ENCODE data around the gene ZNF74.
"Not testable (repeated sequence)": the region's sequence is repeated elsewhere in the genome, so short reads cannot be mapped to it uniquely, and the experiment has no call there.

Gene ZNF74

DNA sequence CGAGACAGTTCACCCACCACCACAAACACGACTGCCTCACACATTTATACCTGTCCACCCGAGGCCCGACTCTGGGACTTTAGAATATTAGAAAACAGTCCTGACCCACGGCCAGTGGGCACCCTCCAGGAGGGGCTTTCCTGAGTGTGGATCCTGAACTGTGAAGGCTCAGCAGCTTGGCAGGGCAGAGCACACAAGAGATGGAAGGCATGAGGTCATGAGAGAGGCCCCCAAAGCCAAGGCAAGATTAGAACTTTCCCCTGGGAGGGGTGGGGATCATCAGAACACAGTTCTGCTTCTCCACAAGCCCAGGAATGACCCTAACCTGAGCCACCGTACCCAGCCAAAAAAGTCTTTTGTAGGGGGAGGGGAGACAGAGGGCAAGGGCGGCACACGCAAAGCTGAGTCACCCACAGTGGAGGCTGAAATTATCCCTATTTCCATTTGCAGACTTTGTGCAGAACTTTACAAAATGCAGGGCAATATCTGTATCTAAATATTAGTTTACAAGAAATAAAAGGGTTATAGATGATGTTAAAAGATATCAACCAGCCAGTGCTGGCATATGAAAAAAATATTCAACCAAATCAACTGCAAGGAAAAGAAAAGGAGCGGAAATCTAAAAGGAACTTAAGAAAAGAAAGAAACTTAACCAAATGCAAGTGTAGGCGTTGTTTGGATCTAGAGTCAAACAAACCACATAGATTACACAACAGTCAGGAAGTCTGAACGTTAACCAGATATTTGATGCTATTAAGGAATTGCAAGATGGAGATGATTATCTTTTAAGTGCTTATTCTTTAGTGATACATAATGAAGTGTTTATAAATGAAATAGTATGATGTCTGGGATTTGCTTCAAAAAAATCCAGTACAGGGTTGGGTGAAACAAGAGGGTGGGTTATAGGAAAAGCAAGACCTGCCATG, 29.4 kb upstream of the ZNF74 start:
- H3K27ac Mint-ChIP-seq, result peak overlapping the region; percentile 70
- H3K27me3 Mint-ChIP-seq; H3K4me3 Mint-ChIP-seq; intact Hi-C loops (cut with micrococcal nuclease); H3K36me3 Mint-ChIP-seq (ENCODE audit: low read depth); H3K9me3 Mint-ChIP-seq: not testable (repeated sequence)
- H3K4me1 Mint-ChIP-seq (ENCODE audit: low read depth), result peaks cover 28% of the 10 kb centered on the region

DNA sequence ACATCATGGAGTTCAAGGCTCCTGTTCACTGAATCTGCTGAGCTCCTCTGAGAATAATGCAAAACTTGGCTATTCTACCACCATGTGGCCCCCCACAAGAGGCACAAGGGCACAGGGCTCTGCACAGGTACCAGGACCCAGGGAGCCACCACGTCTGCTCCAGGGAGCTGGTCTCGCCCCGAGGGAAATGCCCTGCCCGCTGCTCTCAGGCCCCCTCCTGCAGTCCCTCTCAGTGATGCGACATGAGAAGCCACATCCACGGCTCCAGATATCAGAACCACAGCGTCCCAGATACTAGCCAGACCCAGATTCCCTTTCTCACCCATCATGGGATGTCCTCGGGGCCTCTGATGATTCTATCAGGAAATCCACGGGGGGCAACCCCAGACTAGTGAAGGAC, 27.1 kb upstream of the ZNF74 start:
- H3K27ac Mint-ChIP-seq; H3K9me3 Mint-ChIP-seq; H3K36me3 Mint-ChIP-seq (ENCODE audit: low read depth); H3K4me3 Mint-ChIP-seq; intact Hi-C loops (cut with micrococcal nuclease); H3K27me3 Mint-ChIP-seq: not testable (repeated sequence)
- H3K4me1 Mint-ChIP-seq (ENCODE audit: low read depth), result peaks cover 28% of the 10 kb centered on the region

GRCh38 chr22:20368875-20369274, 25.1 kb upstream of the ZNF74 start:
- H3K36me3 Mint-ChIP-seq (ENCODE audit: low read depth); H3K4me3 Mint-ChIP-seq; H3K9me3 Mint-ChIP-seq; H3K27ac Mint-ChIP-seq; intact Hi-C loops (cut with micrococcal nuclease); H3K27me3 Mint-ChIP-seq: not testable (repeated sequence)
- peaks cover 16% of the 10 kb centered on the region for H3K4me1 Mint-ChIP-seq (ENCODE audit: low read depth)

DNA sequence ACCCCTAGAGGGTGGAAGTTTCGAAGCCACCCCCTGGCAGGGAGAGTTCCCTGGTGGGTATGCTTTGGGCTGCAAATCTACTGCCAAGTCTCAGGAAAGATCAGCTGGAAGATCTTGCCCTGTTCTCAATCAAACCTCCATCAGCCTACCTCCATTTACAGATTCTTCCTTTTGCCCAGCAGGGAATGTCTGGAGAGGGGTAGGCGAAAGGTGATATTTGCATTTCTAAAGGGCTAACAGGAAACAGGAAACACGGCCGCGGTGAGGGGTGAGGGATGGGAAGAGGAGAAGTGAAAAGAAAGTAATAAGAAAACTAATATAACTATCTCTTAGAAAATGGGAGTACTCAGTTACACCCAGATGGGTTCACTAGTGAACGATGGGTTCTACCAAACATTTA, 22.3 kb upstream of the ZNF74 start:
- H3K36me3 Mint-ChIP-seq (ENCODE audit: low read depth); intact Hi-C loops (cut with micrococcal nuclease); H3K27ac Mint-ChIP-seq; H3K4me3 Mint-ChIP-seq; H3K27me3 Mint-ChIP-seq; H3K4me1 Mint-ChIP-seq (ENCODE audit: low read depth); H3K9me3 Mint-ChIP-seq: not testable (repeated sequence)

GRCh38 chr22:20372406-20372854, 21.5 kb upstream of the ZNF74 start:
- H3K27ac Mint-ChIP-seq; H3K4me3 Mint-ChIP-seq; H3K9me3 Mint-ChIP-seq; H3K36me3 Mint-ChIP-seq (ENCODE audit: low read depth); H3K27me3 Mint-ChIP-seq; intact Hi-C loops (cut with micrococcal nuclease); H3K4me1 Mint-ChIP-seq (ENCODE audit: low read depth): not testable (repeated sequence)

DNA sequence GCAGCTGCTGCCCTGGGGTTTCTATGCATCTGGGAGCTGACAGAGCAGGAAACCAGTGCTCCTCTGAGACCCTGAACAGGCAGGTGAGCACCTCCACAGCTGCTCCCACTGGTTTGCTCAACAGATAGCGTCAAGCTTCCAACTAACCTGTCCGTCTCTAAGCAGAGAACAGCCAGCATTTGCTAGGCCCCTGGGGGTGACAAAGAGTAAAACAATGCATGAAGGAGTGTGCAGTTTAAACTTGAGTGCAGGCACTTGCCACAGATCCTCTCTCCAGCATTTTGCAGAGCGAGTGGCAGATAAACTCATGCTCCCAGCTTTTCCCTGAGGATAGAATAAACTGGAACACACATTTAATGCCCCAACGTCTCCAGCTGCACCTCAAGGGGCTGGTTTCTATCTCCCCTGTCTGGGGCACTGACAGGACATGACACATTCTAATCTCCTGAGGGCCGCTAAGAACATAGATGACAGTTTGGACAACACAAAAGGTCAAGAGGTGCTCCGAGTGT, 20.7 kb upstream of the ZNF74 start:
- H3K27ac Mint-ChIP-seq; H3K27me3 Mint-ChIP-seq; intact Hi-C loops (cut with micrococcal nuclease); H3K4me1 Mint-ChIP-seq (ENCODE audit: low read depth); H3K4me3 Mint-ChIP-seq; H3K9me3 Mint-ChIP-seq; H3K36me3 Mint-ChIP-seq (ENCODE audit: low read depth): not testable (repeated sequence)

DNA sequence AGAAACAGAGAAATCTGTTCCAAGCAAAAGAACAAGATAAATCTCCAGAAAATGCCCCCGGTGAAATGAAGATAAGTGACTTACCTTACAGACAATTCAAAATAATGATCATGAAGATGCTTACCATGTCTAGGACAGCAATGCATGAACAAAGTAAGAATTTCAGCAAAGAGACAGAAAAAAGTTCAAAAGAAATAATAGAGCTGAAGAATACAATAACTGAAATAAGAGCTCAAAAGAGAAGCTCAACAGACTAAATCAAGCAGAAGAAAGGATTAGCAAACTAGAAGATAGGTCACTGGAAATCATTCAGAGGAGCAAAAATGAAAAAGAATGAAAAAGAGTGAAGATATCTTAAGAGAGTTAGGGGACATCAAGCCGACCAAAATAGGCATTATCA, 19.8 kb upstream of the ZNF74 start:
- H3K4me3 Mint-ChIP-seq; intact Hi-C loops (cut with micrococcal nuclease); H3K4me1 Mint-ChIP-seq (ENCODE audit: low read depth); H3K9me3 Mint-ChIP-seq; H3K36me3 Mint-ChIP-seq (ENCODE audit: low read depth); H3K27ac Mint-ChIP-seq; H3K27me3 Mint-ChIP-seq: not testable (repeated sequence)

DNA sequence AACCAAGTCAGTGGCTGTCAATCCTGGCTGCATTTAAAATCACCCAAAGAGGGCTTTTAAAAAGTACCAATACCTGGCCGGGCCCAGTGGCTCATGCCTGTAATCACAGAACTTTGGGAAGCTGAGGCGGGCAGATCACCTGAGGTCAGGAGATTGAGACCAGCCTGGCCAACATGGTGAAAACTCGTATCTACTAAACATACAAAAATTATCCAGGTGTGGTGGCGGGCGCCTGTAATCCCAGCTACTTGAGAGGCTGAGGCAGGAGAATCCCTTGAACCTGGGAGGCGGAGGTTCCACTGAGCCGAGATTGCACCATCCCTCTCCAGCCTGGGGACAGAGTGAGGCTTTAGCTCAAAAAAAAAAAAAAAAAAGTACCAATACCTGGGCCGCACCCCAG, 17.7 kb upstream of the ZNF74 start:
- H3K27me3 Mint-ChIP-seq; H3K4me1 Mint-ChIP-seq (ENCODE audit: low read depth); H3K27ac Mint-ChIP-seq; intact Hi-C loops (cut with micrococcal nuclease); H3K9me3 Mint-ChIP-seq; H3K36me3 Mint-ChIP-seq (ENCODE audit: low read depth); H3K4me3 Mint-ChIP-seq: not testable (repeated sequence)

DNA sequence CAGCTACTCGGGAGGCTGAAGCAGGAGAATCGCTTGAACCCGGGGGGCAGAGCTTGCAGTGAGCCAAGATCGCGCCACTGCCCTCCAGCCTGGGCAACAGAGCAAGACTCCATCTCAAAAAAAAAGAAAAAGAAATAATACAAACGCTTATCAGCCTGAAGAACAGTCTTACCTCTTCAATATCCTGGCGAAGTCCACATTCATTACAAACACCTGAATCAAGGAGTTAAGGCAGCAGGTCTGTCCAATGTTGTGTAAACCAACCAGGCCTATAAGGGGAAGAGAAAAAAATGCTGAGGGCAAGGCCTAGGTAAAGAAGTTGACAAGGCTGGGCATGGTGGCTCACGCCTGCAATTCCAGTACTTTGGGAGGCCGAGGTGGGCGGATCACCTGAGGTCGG, 17.0 kb upstream of the ZNF74 start:
- H3K4me3 Mint-ChIP-seq; intact Hi-C loops (cut with micrococcal nuclease); H3K4me1 Mint-ChIP-seq (ENCODE audit: low read depth): not testable (repeated sequence)

DNA sequence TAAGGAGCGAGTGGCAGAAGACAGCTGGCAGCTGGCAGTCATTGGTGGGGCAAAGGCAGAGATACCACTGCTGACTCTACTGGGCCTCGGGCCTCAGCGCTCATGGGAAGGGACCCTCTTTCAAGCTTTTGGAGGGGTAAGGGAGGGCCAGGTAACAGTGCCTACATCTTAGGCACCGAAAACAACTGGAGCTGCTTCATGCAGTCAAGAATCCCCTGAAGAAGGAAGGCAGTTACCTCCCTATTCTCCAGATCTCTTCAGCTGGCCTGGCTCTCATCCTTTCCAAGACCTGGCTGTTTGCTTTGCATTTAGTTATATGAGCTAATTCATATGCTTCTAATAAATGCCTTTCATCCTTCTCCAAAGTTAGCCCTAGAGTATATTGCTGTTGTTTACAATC, 15.8 kb upstream of the ZNF74 start:
- intact Hi-C loops (cut with micrococcal nuclease), result no loop called here
- Mint-ChIP-seq H3K4me3 (no peak overlapping the region), H3K36me3 (ENCODE audit: low read depth) (no peaks in the 10 kb centered on the region), H3K4me1 (ENCODE audit: low read depth) (no peaks in the 10 kb centered on the region), H3K27ac (no peak overlapping the region), H3K27me3 (peaks cover 5% of the 10 kb centered on the region), H3K9me3 (no peaks in the 10 kb centered on the region)

More for the DNA sequence above, 17.0 kb upstream of the ZNF74 start:
- not testable (repeated sequence) for H3K9me3 Mint-ChIP-seq; H3K27me3 Mint-ChIP-seq; H3K27ac Mint-ChIP-seq; H3K36me3 Mint-ChIP-seq (ENCODE audit: low read depth)

DNA sequence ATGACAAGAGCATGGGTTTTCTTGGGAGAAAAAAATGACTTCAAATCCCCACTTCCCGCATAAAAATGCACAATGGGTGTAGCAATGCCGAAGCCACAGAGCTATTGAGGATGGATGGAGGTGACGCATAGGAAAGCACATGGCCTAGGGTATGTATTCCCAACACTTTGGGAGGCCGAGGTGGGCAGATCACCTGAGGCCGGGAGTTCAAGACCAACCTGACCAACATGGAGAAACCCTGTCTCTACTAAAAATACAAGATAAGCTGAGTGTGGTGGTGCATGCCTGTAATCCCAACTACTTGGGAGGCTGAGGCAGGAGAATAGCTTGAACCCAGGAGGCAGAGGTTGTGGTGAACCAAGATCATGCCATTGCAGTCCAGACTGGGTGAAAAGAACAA, 15.3 kb upstream of the ZNF74 start:
- H3K36me3 Mint-ChIP-seq (ENCODE audit: low read depth); intact Hi-C loops (cut with micrococcal nuclease); H3K4me3 Mint-ChIP-seq; H3K27ac Mint-ChIP-seq; H3K9me3 Mint-ChIP-seq; H3K4me1 Mint-ChIP-seq (ENCODE audit: low read depth); H3K27me3 Mint-ChIP-seq: not testable (repeated sequence)

GRCh38 chr22:20380486-20380885, 13.5 kb upstream of the ZNF74 start:
- intact Hi-C loops (cut with micrococcal nuclease), result no loop called here
- no peaks in the 10 kb centered on the region for H3K4me1 Mint-ChIP-seq (ENCODE audit: low read depth)
- H3K36me3 Mint-ChIP-seq (ENCODE audit: low read depth), result no peaks in the 10 kb centered on the region
- no peaks in the 10 kb centered on the region for H3K9me3 Mint-ChIP-seq
- no peak overlapping the region for H3K4me3 Mint-ChIP-seq
- H3K27ac Mint-ChIP-seq, result no peak overlapping the region
- H3K27me3 Mint-ChIP-seq, result peaks cover 5% of the 10 kb centered on the region

DNA sequence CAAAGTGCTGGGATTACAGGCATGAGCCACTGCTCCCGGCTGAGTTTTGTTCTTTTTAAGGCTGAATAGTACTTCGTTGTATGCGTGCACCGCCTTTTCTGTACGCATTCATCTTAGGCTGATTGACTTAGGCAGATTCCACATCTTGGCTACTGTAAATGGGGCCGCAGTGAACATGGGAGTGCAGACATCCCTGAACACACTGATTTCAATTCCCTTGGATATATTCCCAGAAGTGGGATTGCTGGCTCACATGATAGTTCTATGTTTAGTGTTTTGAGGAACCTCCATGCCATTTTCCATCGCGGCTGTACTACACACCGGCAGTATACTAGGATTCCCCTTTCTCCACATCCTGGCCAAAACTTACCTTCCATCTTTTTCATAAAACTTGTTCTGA, 10.4 kb upstream of the ZNF74 start:
- H3K27ac Mint-ChIP-seq, result no peak overlapping the region
- peaks cover 5% of the 10 kb centered on the region for H3K27me3 Mint-ChIP-seq
- H3K4me1 Mint-ChIP-seq (ENCODE audit: low read depth), result no peaks in the 10 kb centered on the region
- no peaks in the 10 kb centered on the region for H3K36me3 Mint-ChIP-seq (ENCODE audit: low read depth)
- H3K9me3 Mint-ChIP-seq, result no peaks in the 10 kb centered on the region
- H3K4me3 Mint-ChIP-seq, result no peak overlapping the region
- intact Hi-C loops (cut with micrococcal nuclease), result no loop called here

DNA sequence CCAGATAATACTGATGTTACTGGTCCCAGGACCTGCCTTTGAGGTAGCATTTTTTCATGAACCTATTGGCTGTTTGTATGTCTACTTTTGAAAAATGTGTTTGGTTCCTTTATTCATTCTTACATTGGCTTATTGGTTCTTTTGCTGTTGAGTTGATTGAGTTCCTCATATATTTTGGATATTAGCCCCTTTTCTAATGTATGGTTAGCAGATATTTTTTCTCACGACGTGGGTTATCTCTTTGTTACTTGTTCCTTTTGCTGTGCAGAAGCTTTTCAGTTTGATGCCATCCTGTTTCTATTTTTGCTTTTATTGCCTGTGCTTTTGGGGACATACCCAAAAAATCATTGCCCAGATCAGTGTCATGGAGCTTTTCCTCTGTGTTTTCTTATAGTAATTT, 9.8 kb upstream of the ZNF74 start:
- H3K9me3 Mint-ChIP-seq, result peaks cover 5% of the 10 kb centered on the region
- no peak overlapping the region for H3K27ac Mint-ChIP-seq
- H3K27me3 Mint-ChIP-seq, result peaks cover 5% of the 10 kb centered on the region
- no peaks in the 10 kb centered on the region for H3K4me1 Mint-ChIP-seq (ENCODE audit: low read depth)
- H3K36me3 Mint-ChIP-seq (ENCODE audit: low read depth), result no peaks in the 10 kb centered on the region
- intact Hi-C loops (cut with micrococcal nuclease), result no loop called here
- no peak overlapping the region for H3K4me3 Mint-ChIP-seq

DNA sequence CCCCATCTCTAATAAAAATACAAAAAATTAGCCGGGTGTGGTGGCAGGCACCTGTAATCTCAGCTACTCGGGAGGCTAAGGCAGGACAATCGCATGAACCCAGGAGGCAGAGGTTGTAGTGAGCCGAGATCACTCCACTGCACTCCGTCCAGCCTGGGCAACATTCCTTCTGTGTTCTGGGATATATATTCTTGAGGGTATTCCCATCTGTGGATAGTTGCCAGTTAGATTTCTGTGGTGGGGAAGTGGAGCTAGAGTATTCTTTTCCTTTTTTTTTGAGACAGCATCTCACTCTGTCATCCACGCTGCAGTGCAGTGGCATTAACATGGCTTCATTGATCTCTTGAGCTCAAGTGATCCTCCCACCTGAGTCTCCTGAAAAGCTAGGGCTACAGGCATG, 9.1 kb upstream of the ZNF74 start:
- Mint-ChIP-seq H3K36me3 (ENCODE audit: low read depth) (no peaks in the 10 kb centered on the region), H3K4me1 (ENCODE audit: low read depth) (no peaks in the 10 kb centered on the region), H3K27me3 (peaks cover 5% of the 10 kb centered on the region), H3K4me3 (no peak overlapping the region), H3K27ac (no peak overlapping the region), H3K9me3 (peaks cover 8% of the 10 kb centered on the region)
- intact Hi-C loops (cut with micrococcal nuclease), result no loop called here
